ENCODE results near the gene HOXA13.

Gene HOXA13

GRCh38 chr7:27201580-27202017 lies 1.7 kb upstream of the HOXA13 start:
- peaks cover 98% of the 10 kb centered on the region for H3K27me3 Mint-ChIP-seq (ENCODE audit: low read depth)
- peak overlapping the region; percentile 70 to 82 (median 79) for H3K4me3 Mint-ChIP-seq
- H3K27ac Mint-ChIP-seq, result no peak overlapping the region
- no peak for TF ChIP-seq CTCF (IDR thresholded peaks at IDR 0.05; ENCODE audit: unreplicated experiment in 3 of 3)
- H3K36me3 Mint-ChIP-seq (ENCODE audit: low read depth), result no peaks in the 10 kb centered on the region
- peaks cover 2% of the 10 kb centered on the region for H3K9me3 Mint-ChIP-seq
- H3K4me1 Mint-ChIP-seq, result peaks cover 30% of the 10 kb centered on the region

GRCh38 chr7:27200761-27201579 lies 1.1 kb upstream of the HOXA13 start:
- H3K27ac Mint-ChIP-seq, result no peak overlapping the region
- TF ChIP-seq CTCF (IDR thresholded peaks at IDR 0.05; ENCODE audit: unreplicated experiment in 3 of 3), result no peak
- no peaks in the 10 kb centered on the region for H3K9me3 Mint-ChIP-seq
- no peaks in the 10 kb centered on the region for H3K36me3 Mint-ChIP-seq (ENCODE audit: low read depth)
- H3K4me1 Mint-ChIP-seq, result peaks cover 29% of the 10 kb centered on the region
- H3K4me3 Mint-ChIP-seq, result peak overlapping the region; percentile 70 to 82 (median 79)
- H3K27me3 Mint-ChIP-seq (ENCODE audit: low read depth), result peaks cover 98% of the 10 kb centered on the region

- TF ChIP-seq CTCF (IDR thresholded peaks at IDR 0.05; ENCODE audit: unreplicated experiment in 3 of 3), result no peak
- Mint-ChIP-seq H3K27me3 (ENCODE audit: low read depth) (peaks cover 98% of the 10 kb centered on the region), H3K9me3 (no peaks in the 10 kb centered on the region), H3K36me3 (ENCODE audit: low read depth) (no peaks in the 10 kb centered on the region), H3K4me3 (peak overlapping the region; percentile 71 to 78 (median 77)), H3K4me1 (peaks cover 16% of the 10 kb centered on the region), H3K27ac (no peak overlapping the region)
Measured at GRCh38 chr7:27198871-27199801, 755 bp downstream of the HOXA13 start.

- no peak for TF ChIP-seq CTCF (IDR thresholded peaks at IDR 0.05; ENCODE audit: unreplicated experiment in 3 of 3)
Measured at GRCh38 chr7:27198138-27198841, 1.6 kb downstream of the HOXA13 start.

GRCh38 chr7:27197137-27198042 lies 2.5 kb downstream of the HOXA13 start:
- Mint-ChIP-seq H3K27ac (no peak overlapping the region), H3K4me3 (no peak overlapping the region), H3K27me3 (ENCODE audit: low read depth) (peaks cover 98% of the 10 kb centered on the region), H3K4me1 (peaks cover 22% of the 10 kb centered on the region), H3K9me3 (no peaks in the 10 kb centered on the region), H3K36me3 (ENCODE audit: low read depth) (no peaks in the 10 kb centered on the region)
- no peak for TF ChIP-seq CTCF (IDR thresholded peaks at IDR 0.05; ENCODE audit: unreplicated experiment in 3 of 3)

More at GRCh38 chr7:27198138-27198841, 1.6 kb downstream of the HOXA13 start:
- Mint-ChIP-seq H3K4me3 (peak overlapping the region in 2 of 3 experiments; percentile 6 to 30), H3K36me3 (ENCODE audit: low read depth) (no peaks in the 10 kb centered on the region), H3K9me3 (no peaks in the 10 kb centered on the region), H3K4me1 (peaks cover 20% of the 10 kb centered on the region), H3K27ac (no peak overlapping the region), H3K27me3 (ENCODE audit: low read depth) (peaks cover 98% of the 10 kb centered on the region)

Data from nephron (organoid).